Keratinocyte (primary cell): ENCODE measurements around the gene AIG1. TPM values are rescaled to one million over a fixed set of nuclear protein-coding genes. Genes with fewer than 3 reads are reported as not detected.

Experiments used
- DNase-seq: peaks from one replicate; pipeline ENCODE4 v3.0.0-alpha.2; 2011; ENCODE audit warnings: low read depth, missing footprints, low spot score
- FAIRE-seq: peaks from 2 replicates; lab custom pipeline; 2011; peaks lifted over from hg19 to GRCh38; lab: Jason Lieb, UNC
- H2AFZ ChIP-seq: 2 replicates; pipeline ENCODE4 v1.6.0; 2012; ENCODE audit warnings: low read length, control low read depth, inconsistent platforms; ENCODE audit not compliant: control insufficient read depth
- H3K27ac ChIP-seq: 2 replicates; pipeline ENCODE4 v1.5.1; 2011; ENCODE audit warnings: low read length; ENCODE audit not compliant: control insufficient read depth, insufficient read depth
- H3K27me3 ChIP-seq: 3 replicates; pipeline ENCODE4 v1.6.0; 2011; ENCODE audit warnings: low read length; ENCODE audit not compliant: control insufficient read depth, insufficient read depth; ENCODE audit errors: extremely low read depth
- H3K36me3 ChIP-seq, 2 experiments: 2 replicates in 1 of 2; 3 replicates in 1 of 2; pipeline ENCODE4 v1.5.1; 2011; ENCODE audit warnings: low read length in 2 of 2, mild to moderate bottlenecking in 1 of 2; ENCODE audit not compliant: control insufficient read depth in 2 of 2, insufficient read depth in 2 of 2; ENCODE audit errors: extremely low read depth in 1 of 2
- H3K4me1 ChIP-seq: 3 replicates; pipeline ENCODE4 v1.5.1; 2011; ENCODE audit warnings: low read length; ENCODE audit not compliant: control insufficient read depth, insufficient read depth; ENCODE audit errors: extremely low read depth
- H3K4me2 ChIP-seq: 3 replicates; pipeline ENCODE4 v1.6.0; 2011; ENCODE audit warnings: low read depth, low read length; ENCODE audit not compliant: control insufficient read depth, insufficient read depth; ENCODE audit errors: extremely low read depth
- H3K4me3 ChIP-seq, 3 experiments: fragments of 200-600 bp in 1 of 3; sonication (generic) in 1 of 3; 2 replicates in 2 of 3; 3 replicates in 1 of 3; pipeline ENCODE4 v1.5.1; 2011 to 2016; ENCODE audit warnings: low read length in 3 of 3, mild to moderate bottlenecking in 3 of 3, control low read depth in 2 of 3, inconsistent platforms in 1 of 3, low read depth in 1 of 3, mixed read lengths in 1 of 3, mixed run types in 1 of 3, moderate library complexity in 1 of 3; ENCODE audit not compliant: control insufficient read depth in 2 of 3, insufficient read depth in 2 of 3; ENCODE audit errors: extremely low read depth in 1 of 3
- H3K79me2 ChIP-seq: 2 replicates; pipeline ENCODE4 v1.6.0; 2012; ENCODE audit warnings: low read length; ENCODE audit not compliant: control insufficient read depth, insufficient read depth
- H3K9ac ChIP-seq: 3 replicates; pipeline ENCODE4 v1.6.0; 2011; ENCODE audit warnings: low read length; ENCODE audit not compliant: control insufficient read depth, insufficient read depth; ENCODE audit errors: extremely low read depth
- H3K9me1 ChIP-seq: 3 replicates; pipeline ENCODE4 v1.6.0; 2011; ENCODE audit warnings: low read length; ENCODE audit not compliant: control insufficient read depth, insufficient read depth; ENCODE audit errors: extremely low read depth
- H3K9me3 ChIP-seq: 2 replicates; pipeline ENCODE4 v1.5.1; 2012; ENCODE audit warnings: low read depth, low read length; ENCODE audit not compliant: control insufficient read depth
- H4K20me1 ChIP-seq: 3 replicates; pipeline ENCODE4 v1.6.0; 2011; ENCODE audit warnings: low read length; ENCODE audit not compliant: control insufficient read depth, insufficient read depth; ENCODE audit errors: extremely low read depth
- CTCF ChIP-seq, 3 experiments: IDR thresholded peaks in 1 of 3; conservative IDR thresholded peaks in 1 of 3; optimal IDR thresholded peaks in 1 of 3; 2 replicates in 2 of 3; 3 replicates in 1 of 3; pipeline versions ENCODE3 to v1.5.1; 2011; ENCODE audit warnings: low read length in 3 of 3, mild to moderate bottlenecking in 3 of 3, moderate library complexity in 2 of 3, control low read depth in 1 of 3, inconsistent platforms in 1 of 3; ENCODE audit not compliant: insufficient read depth in 2 of 3; ENCODE audit errors: extremely low read depth in 1 of 3
- EZH2 ChIP-seq: IDR thresholded peaks from one replicate; pipeline ENCODE4 v1.6.1; 2012; ENCODE audit warnings: inconsistent platforms, mild to moderate bottlenecking, low read length, moderate library complexity
- dilution Hi-C: fragments of 300-500 bp; cut with MboI; formaldehyde crosslinking; loops from one replicate; pipeline ENCODE4 v1.7.0; 2020; ENCODE audit warnings: low sequenced_read_pairs; ENCODE audit not compliant: extremely low pct_ligation_motif_present
- polyA plus RNA-seq, 5 experiments: library from polyadenylated mRNA; depleted of rRNA in 3 of 5; stranded (reverse) in 3 of 5; stranded (forward) in 1 of 5; unstranded in 1 of 5; fragments of >200 nt; gene quantifications; 1 replicate in 1 of 5; 2 replicates in 3 of 5; 3 replicates in 1 of 5; pipeline versions ENCODE4 v1.2.1 to v1.2.3, GENCODE V29; 2011 to 2012; ENCODE audit warnings: missing spikeins in 2 of 5, low read depth in 1 of 5, low replicate concordance in 1 of 5

The AIG1 gene
- polyA plus RNA-seq, 1 donor (not counting 4 experiments of a cell fraction or from before 2014, with no cell fraction given) = 77.1 TPM

- Histone ChIP-seq H3K9me3 (no peaks in the 10 kb centered on the region), H3K27me3 (no peaks in the 10 kb centered on the region), H3K27ac (no peak overlapping the region), H3K4me2 (no peak overlapping the region), H4K20me1 (no peaks in the 10 kb centered on the region), H3K4me1 (peaks cover 33% of the 10 kb centered on the region), H3K4me3 (no peak overlapping the region), H3K9me1 (no peaks in the 10 kb centered on the region), H3K79me2 (peaks cover 6% of the 10 kb centered on the region), H2AFZ (no peak overlapping the region), H3K36me3 (no peaks in the 10 kb centered on the region), H3K9ac (no peak overlapping the region)
- dilution Hi-C loops = no loop called here
- FAIRE-seq (no peak), DNase-seq (no peak)
- no peak for TF ChIP-seq CTCF (optimal IDR thresholded peaks at IDR 0.05 in 1 of 3, IDR thresholded peaks at IDR 0.05 in 1 of 3, conservative IDR thresholded peaks at IDR 0.05 in 1 of 3; ENCODE audit: extremely low read depth in 1 of 3, insufficient read depth in 2 of 3, low read length in 3 of 3)
- TF ChIP-seq EZH2 = no peak
Observed at GRCh38 chr6:143063631-143064030, 2.9 kb downstream of the AIG1 start.

- FAIRE-seq (no peak), DNase-seq (no peak)
- Histone ChIP-seq H4K20me1 (no peaks in the 10 kb centered on the region), H3K9me3 (no peaks in the 10 kb centered on the region), H3K4me1 (peaks cover 27% of the 10 kb centered on the region), H2AFZ (no peak overlapping the region), H3K9ac (no peak overlapping the region), H3K36me3 (no peaks in the 10 kb centered on the region), H3K79me2 (peaks cover 6% of the 10 kb centered on the region), H3K4me2 (no peak overlapping the region), H3K27me3 (no peaks in the 10 kb centered on the region), H3K27ac (no peak overlapping the region), H3K9me1 (no peaks in the 10 kb centered on the region), H3K4me3 (no peak overlapping the region)
- dilution Hi-C loops = no loop called here
- TF ChIP-seq CTCF (optimal IDR thresholded peaks at IDR 0.05 in 1 of 3, IDR thresholded peaks at IDR 0.05 in 1 of 3, conservative IDR thresholded peaks at IDR 0.05 in 1 of 3; ENCODE audit: extremely low read depth in 1 of 3, insufficient read depth in 2 of 3, low read length in 3 of 3) (no peak), EZH2 (no peak)
Observed at GRCh38 chr6:143064271-143064670, 3.6 kb downstream of the AIG1 start.
